Sigmoid colon (tissue), 4 donors: Measurements from ENCODE around the gene RSPH10B.
"Not testable (repeated sequence)": the region's sequence is repeated elsewhere in the genome, so short reads cannot be mapped to it uniquely, and the experiment has no call there.

Source experiments
- EP300 ChIP-seq, 4 donors: sonication (generic); formaldehyde crosslinking; IDR thresholded peaks; one replicate each; pipeline ENCODE4 v1.6.1; 2017; ENCODE audit warnings: antibody characterized with exemption in 4 of 4
- POLR2A ChIP-seq, 2 donors: fragments of 450-650 bp; IDR thresholded peaks; one replicate each; pipeline ENCODE4 v1.6.1; 2016; ENCODE audit warnings: antibody characterized with exemption in 2 of 2, mild to moderate bottlenecking in 2 of 2, moderate library complexity in 2 of 2

DNA sequence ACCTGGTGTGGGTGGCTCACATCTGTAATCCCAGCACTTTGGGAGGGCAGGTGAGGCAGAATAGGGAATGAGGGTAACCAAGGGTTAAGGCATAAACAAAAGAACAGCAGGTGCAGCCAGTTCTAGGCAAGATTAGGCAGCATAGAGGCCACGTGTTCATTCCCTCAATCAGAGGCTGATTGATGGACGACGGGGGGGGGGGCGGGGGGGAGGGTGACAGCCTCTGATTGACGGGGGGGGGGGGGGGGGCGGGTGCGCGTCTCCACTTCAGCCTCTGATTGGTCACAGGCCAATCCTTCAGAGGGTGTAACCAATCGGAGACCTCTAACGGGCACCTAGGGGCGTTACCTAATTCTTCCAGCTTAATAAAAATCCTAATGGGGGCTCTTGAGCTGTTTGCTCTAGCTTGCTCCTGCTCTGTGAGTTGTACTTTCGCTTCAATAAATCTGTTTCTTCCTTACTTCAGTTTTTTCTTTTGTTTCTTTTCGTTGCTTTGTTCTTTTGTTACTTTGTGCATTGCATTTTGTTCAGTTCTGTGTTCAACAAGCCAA, 73.0 kb downstream of the RSPH10B start:
- TF ChIP-seq EP300, POLR2A (IDR thresholded peaks at IDR 0.05): not testable (repeated sequence)
